ENCODE measurements around the gene SLC18A2. TPM values are rescaled to one million over a fixed set of nuclear protein-coding genes. Genes with fewer than 3 reads are reported as not detected.
A peak's percentile ranks its signal among the peaks of the same experiment; 100 is the strongest.

The SLC18A2 gene
- total and polyA plus RNA-seq, 9 of the 15 experiments (the other 6 are each of a cell fraction or from before 2014, with no cell fraction given) = 0.03 to 5.4 (median 0.40) TPM

GRCh38 chr10:117320050-117320665, 79.2 kb downstream of the SLC18A2 start:
- H2AFZ ChIP-seq (ENCODE audit: low read depth, low read length) = no peak overlapping the region
- H3K27me3 ChIP-seq (ENCODE audit: control insufficient read depth in 2 of 2, insufficient read depth in 2 of 2, low read length in 2 of 2) = no peaks in the 10 kb centered on the region
- FAIRE-seq = peak; percentile 64
- in situ Hi-C loops (cut with MboI) (no loop called here), intact Hi-C loops (cut with micrococcal nuclease) (loop anchor here (1.0 to 10.0 kb wide), 3 partner anchors 93 to 125 kb away; no protein-coding TSS in a partner anchor)
- H3K27ac ChIP-seq (ENCODE audit: extremely low read depth, low read depth, low read length) = no peak overlapping the region
- H3K4me1 ChIP-seq (replicated peaks in 1 of 2; ENCODE audit: control insufficient read depth in 2 of 2, insufficient read depth in 2 of 2, low read length in 2 of 2) = no peaks in the 10 kb centered on the region
- H3K9ac ChIP-seq (ENCODE audit: insufficient read depth in 1 of 2, low read depth in 2 of 2, low read length in 2 of 2) = no peak overlapping the region
- H3K4me3 ChIP-seq = no peak overlapping the region
- DNase-seq (ENCODE audit: extremely low read depth in 1 of 4, low spot score in 3 of 4) = peak; percentile 16 to 28 (median 24)
- H4K20me1 ChIP-seq (replicated peaks; ENCODE audit: control insufficient read depth, insufficient read depth, low read length) = peaks cover 6% of the 10 kb centered on the region; the same call in 1 of the 2 replicates
- no TSS peak for BruUV-seq (replicated peaks)
- ChIA-PET POLR2A (no interaction called here), CTCF (ENCODE audit: low intra/inter-chr PET ratio) (interaction anchor here (2.1 to 3.6 kb wide), 2 partner anchors 93 to 103 kb away, joined by 23 to 57 read pairs; no protein-coding TSS in a partner anchor)
- peaks cover 76% of the 10 kb centered on the region for H3K79me2 ChIP-seq (ENCODE audit: control insufficient read depth, insufficient read depth, low read length)
- H3K4me2 ChIP-seq (ENCODE audit: insufficient read depth, low read length) = no peak overlapping the region
- no peaks in the 10 kb centered on the region for H3K9me3 ChIP-seq (replicated peaks; ENCODE audit: control insufficient read depth, insufficient read depth, low read depth, low read length)
- 0% methylated on average over 1 of the region's 1 CpG for WGBS (ENCODE audit: insufficient coverage, low coverage, missing lambda C conversion rate)
- peak; percentile 74; the same call in 2 of the 3 replicates for ATAC-seq
- H3K36me3 ChIP-seq (ENCODE audit: control insufficient read depth, insufficient read depth, low read length) = peaks cover 34% of the 10 kb centered on the region
- no peaks in the 10 kb centered on the region for H3K9me1 ChIP-seq (ENCODE audit: control insufficient read depth, insufficient read depth, low read length)
- TF ChIP-seq ARNT (IDR thresholded peaks at IDR 0.05) (no peak), MCM2 (IDR thresholded peaks at IDR 0.05; ENCODE audit: low read depth) (no peak), RBM15 (IDR thresholded peaks at IDR 0.05; ENCODE audit: insufficient read depth, low read length) (no peak), KDM4B (IDR thresholded peaks at IDR 0.05; ENCODE audit: borderline replicate concordance in 2 of 2, low read depth in 1 of 2) (no peak), MEIS2 (IDR thresholded peaks at IDR 0.05; ENCODE audit: partially characterized antibody) (peak; percentile 7), PHF21A (IDR thresholded peaks at IDR 0.05; ENCODE audit: borderline replicate concordance, low read depth) (no peak), SMC3 (conservative IDR thresholded peaks at IDR 0.05; ENCODE audit: insufficient read depth, low read depth, low read length) (0 out of 2 replicates have a peak, but pooled peaks have one; percentile 20), GMEB1 (CRISPR knock-in tag; IDR thresholded peaks at IDR 0.05) (no peak), KLF10 (CRISPR knock-in tag; IDR thresholded peaks at IDR 0.05) (no peak), ZBTB33 (CRISPR knock-in tag; IDR thresholded peaks at IDR 0.05) (no peak), CHD2 (IDR thresholded peaks at IDR 0.05; ENCODE audit: low read depth, low read length) (no peak), ELK3 (CRISPR knock-in tag; IDR thresholded peaks at IDR 0.05) (no peak), UBTF (IDR thresholded peaks at IDR 0.05; ENCODE audit: borderline replicate concordance in 1 of 2, low read depth in 2 of 2, low read length in 2 of 2) (no peak), GTF2E2 (tag; IDR thresholded peaks at IDR 0.05) (no peak), ZC3H8 (IDR thresholded peaks at IDR 0.05) (no peak)
